HepG2 (cell line): Measurements from ENCODE around the gene ABCC1. TPM values are rescaled to one million over a fixed set of nuclear protein-coding genes. Genes with fewer than 3 reads are reported as not detected.

Experiments used
- ATAC-seq: fragments of 200-7000 bp; cut with Tn5 transposase; 3 replicates; pipeline ENCODE4 v1.9.1; 2020; ENCODE audit warnings: mild to moderate bottlenecking, moderate library complexity
- BruUV-seq: library from RNA; stranded (reverse); fragments of 400-500 nt; replicated peaks from 2 replicates; lab custom pipeline; 2021; lab: Mats Ljungman, UMichigan
- CTCF ChIA-PET: fragments of 300-600 bp; formaldehyde crosslinking; extraction: SDS; loops from one replicate; lab custom pipeline; 2021; ENCODE audit warnings: low total read pairs, inconsistent platforms, low intra/inter-chr PET ratio; lab: Yijun Ruan, JAX
- POLR2A ChIA-PET: fragments of 350-600 bp; sonication (Branson Sonifier 250); formaldehyde crosslinking; loops from one replicate; lab custom pipeline; 2020; ENCODE audit warnings: antibody characterized with exemption, inconsistent platforms; lab: Yijun Ruan, JAX
- DNase-seq: peaks from one replicate; pipeline ENCODE4 v3.0.0-alpha.2; 2015; ENCODE audit warnings: low spot score
- FAIRE-seq: peaks from 3 replicates; lab custom pipeline; 2011; peaks lifted over from hg19 to GRCh38; lab: Jason Lieb, UNC
- H2AFZ ChIP-seq: one replicate; pipeline ENCODE4 v1.6.1; 2011; ENCODE audit warnings: low read length, inconsistent platforms
- H3K27ac ChIP-seq: fragments of 300-600 bp; 3 replicates; pipeline ENCODE4 v1.8.0; 2011; ENCODE audit warnings: mixed run types, mild to moderate bottlenecking, mixed read lengths, low read length, inconsistent platforms; ENCODE audit not compliant: insufficient read depth; ENCODE audit errors: extremely low read length
- H3K27me3 ChIP-seq, 2 experiments: fragments of 200-600 bp in 1 of 2; 2 replicates in 1 of 2; 3 replicates in 1 of 2; pipeline versions ENCODE4 v1.6.0 to v1.8.0; 2011; ENCODE audit warnings: low read length in 2 of 2, mild to moderate bottlenecking in 2 of 2, moderate library complexity in 2 of 2, inconsistent platforms in 1 of 2; ENCODE audit not compliant: insufficient read depth in 2 of 2, control insufficient read depth in 1 of 2
- H3K36me3 ChIP-seq, 2 experiments: fragments of 200-600 bp in 1 of 2; replicated peaks in 1 of 2; 2 replicates in 1 of 2; 3 replicates in 1 of 2; pipeline versions ENCODE4 v1.5.1 to v1.8.0; 2011; ENCODE audit warnings: low read length in 2 of 2, inconsistent platforms in 1 of 2; ENCODE audit not compliant: insufficient read depth in 2 of 2, control insufficient read depth in 1 of 2
- H3K4me1 ChIP-seq: 2 replicates; pipeline ENCODE4 v1.5.1; 2012; ENCODE audit warnings: low read length, inconsistent platforms; ENCODE audit not compliant: insufficient read depth
- H3K4me2 ChIP-seq: 2 replicates; pipeline ENCODE4 v1.6.0; 2011; ENCODE audit warnings: low read depth, low read length, inconsistent platforms
- H3K4me3 ChIP-seq, 3 experiments: fragments of 200-600 bp in 1 of 3; sonication (generic), shearing (Covaris generic) in 1 of 3; replicated peaks in 1 of 3; 2 replicates each; pipeline ENCODE4 v1.5.1; 2011 to 2016; ENCODE audit warnings: low read length in 3 of 3, inconsistent platforms in 2 of 3, low read depth in 2 of 3, mild to moderate bottlenecking in 2 of 3, control low read depth in 1 of 3, mixed read lengths in 1 of 3; ENCODE audit not compliant: insufficient read depth in 1 of 3
- H3K79me2 ChIP-seq: one replicate; pipeline ENCODE4 v1.6.1; 2011; ENCODE audit warnings: low read length, inconsistent platforms; ENCODE audit not compliant: insufficient read depth
- H3K9ac ChIP-seq: 2 replicates; pipeline ENCODE4 v1.6.0; 2011; ENCODE audit warnings: mild to moderate bottlenecking, low read depth, low read length, inconsistent platforms; ENCODE audit not compliant: insufficient read depth
- H3K9me3 ChIP-seq: 2 replicates; pipeline ENCODE4 v1.5.1; 2012; ENCODE audit warnings: mild to moderate bottlenecking, low read length
- H4K20me1 ChIP-seq: 2 replicates; pipeline ENCODE4 v1.6.0; 2011; ENCODE audit warnings: inconsistent platforms, mild to moderate bottlenecking, low read length, moderate library complexity; ENCODE audit not compliant: insufficient read depth
- BCL3 ChIP-seq: sonication (generic); formaldehyde crosslinking; IDR thresholded peaks from 2 replicates; pipeline ENCODE4 v1.5.1; 2020; ENCODE audit warnings: mild to moderate bottlenecking, missing genetic modification reagents, moderate library complexity
- HHEX ChIP-seq: IDR thresholded peaks from 2 replicates; pipeline ENCODE4 v1.6.1; 2016; ENCODE audit warnings: control low read depth
- KAT2B ChIP-seq: fragments of 150-350 bp; IDR thresholded peaks from 2 replicates; pipeline ENCODE4 v1.6.1; 2014; ENCODE audit warnings: low read depth, low read length, borderline replicate concordance
- TARDBP ChIP-seq: sonication (generic); formaldehyde crosslinking; IDR thresholded peaks from 2 replicates; pipeline ENCODE4 v1.8.0; 2022; ENCODE audit warnings: mild to moderate bottlenecking, missing genetic modification reagents
- ZNF205 ChIP-seq: IDR thresholded peaks from 2 replicates; pipeline ENCODE4 v1.6.1; 2018; ENCODE audit warnings: missing biosample characterization, missing genetic modification reagents
- ZNF232 ChIP-seq: sonication (generic); formaldehyde crosslinking; IDR thresholded peaks from 2 replicates; pipeline ENCODE4 v1.4.0; 2020; ENCODE audit warnings: missing genetic modification reagents, borderline replicate concordance
- ZNF501 ChIP-seq: sonication (generic); formaldehyde crosslinking; IDR thresholded peaks from 2 replicates; pipeline ENCODE4 v1.5.1; 2020; ENCODE audit warnings: mild to moderate bottlenecking, moderate library complexity, missing genetic modification reagents
- ZNF546 ChIP-seq: sonication (generic); formaldehyde crosslinking; conservative IDR thresholded peaks from 2 replicates; pipeline ENCODE4 v1.8.1; 2023; ENCODE audit warnings: mild to moderate bottlenecking, missing genetic modification reagents
- in situ Hi-C: cut with HindIII; loops from 2 replicates; pipeline ENCODE4 v1.10.0; 2017; ENCODE audit warnings: low pct_unique_long_range_greater_than_20kb; ENCODE audit not compliant: extremely low pct_ligation_motif_present
- intact Hi-C: fragments of 100-400 bp; cut with micrococcal nuclease; formaldehyde crosslinking; loops from one replicate; pipeline ENCODE4 v1.10.0; 2022; ENCODE audit not compliant: unreplicated experiment
- polyA plus RNA-seq, 8 experiments: library from polyadenylated mRNA; depleted of rRNA in 3 of 8; stranded (reverse) in 7 of 8; unstranded in 1 of 8; fragments of >200 nt; fragmentation: Illumina TruSeq in 4 of 8; extraction: Trizol in 4 of 8; gene quantifications; 2 replicates each; pipeline versions ENCODE4 v1.2.1 to v1.2.3, GENCODE V29; 2011 to 2016; ENCODE audit warnings: low read depth in 4 of 8, missing spikeins in 1 of 8, mixed read lengths in 1 of 8; ENCODE audit not compliant: insufficient read depth in 1 of 8
- total RNA-seq, 5 experiments: library from RNA; depleted of rRNA; stranded (reverse); fragments of >200 nt; fragmentation: Illumina TruSeq; extraction: Trizol; gene quantifications; 2 replicates each; pipeline ENCODE4 v1.2.3, GENCODE V29; 2016; ENCODE audit warnings: low read depth in 1 of 5
- TF ChIP-seq, protein P1 (sequence below): sonication (generic); formaldehyde crosslinking; IDR thresholded peaks from 2 replicates; pipeline ENCODE4 v1.8.0; 2022; ENCODE audit warnings: missing genetic modification reagents, low read depth, mild to moderate bottlenecking, borderline replicate concordance
- TF ChIP-seq, protein P2 (sequence below): sonication (generic); formaldehyde crosslinking; IDR thresholded peaks from 2 replicates; pipeline ENCODE4 v1.4.0; 2020; ENCODE audit warnings: low read depth, missing genetic modification reagents
- TF ChIP-seq, protein P3 (sequence below): sonication (generic); formaldehyde crosslinking; IDR thresholded peaks from 2 replicates; pipeline ENCODE4 v1.5.1; 2020; ENCODE audit warnings: missing genetic modification reagents, mild to moderate bottlenecking, borderline replicate concordance
- TF ChIP-seq, protein P4 (sequence below): IDR thresholded peaks from 2 replicates; pipeline ENCODE4 v1.6.1; 2018; ENCODE audit warnings: missing genetic modification reagents

The ABCC1 gene
- total and polyA plus RNA-seq, 2 of the 13 experiments (the other 11 are each of a cell fraction or from before 2014, with no cell fraction given), result 13.0 to 30.6 TPM

DNA sequence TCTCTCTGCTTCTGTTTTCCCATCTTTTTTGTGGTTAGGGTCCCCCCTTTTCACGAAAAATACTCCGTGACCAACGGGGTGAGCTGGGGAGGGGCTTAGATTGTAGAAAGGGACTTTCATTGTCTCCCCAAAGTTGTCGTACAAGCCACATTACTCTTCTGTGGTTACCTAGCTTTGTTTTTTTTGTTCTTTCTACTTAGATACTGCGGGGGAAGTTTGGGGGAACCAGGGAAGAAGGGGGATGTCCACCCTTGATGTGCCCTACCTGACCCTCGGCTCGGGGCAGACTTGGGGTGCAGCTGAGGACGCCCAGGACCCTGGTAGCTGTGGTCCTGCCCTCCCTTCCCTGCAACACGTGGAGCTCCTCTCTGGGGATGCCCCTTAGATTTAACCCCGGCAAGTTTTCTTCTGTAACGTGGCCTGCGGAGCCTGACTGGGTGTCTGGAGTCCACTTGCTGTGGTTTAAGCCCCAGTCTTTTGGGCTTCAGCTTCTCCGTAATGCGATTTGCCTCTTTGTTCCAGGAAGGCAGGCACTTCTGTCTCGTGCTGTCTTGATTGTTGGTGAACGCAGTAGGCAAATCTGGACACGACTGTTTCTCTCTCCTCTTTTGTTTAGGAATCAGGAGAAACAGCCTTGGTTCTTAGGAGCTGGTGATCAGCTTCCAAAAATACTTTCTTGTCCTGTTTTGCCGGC, 892 bp downstream of the ABCC1 start (continued):
- TF ChIP-seq, protein P1, sequence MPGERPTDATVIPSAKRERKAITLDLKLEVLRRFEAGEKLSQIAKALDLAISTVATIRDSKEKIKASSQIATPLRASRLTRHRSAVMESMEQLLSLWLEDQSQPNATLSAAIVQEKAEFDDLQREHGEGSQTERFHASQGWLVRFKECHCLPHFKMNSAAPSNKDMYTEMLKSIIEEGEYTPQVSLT (CRISPR knock-in tag), result no peak

- no peak for ATAC-seq
- no TSS peak for BruUV-seq
- no peak overlapping the region for H2AFZ ChIP-seq
- peak overlapping the region; percentile 84 for H3K9ac ChIP-seq
- ChIA-PET POLR2A (interaction anchor here (0.8 to 2.7 kb wide), 6 partner anchors 9 to 78 kb away, joined by 3 to 14 read pairs (median 4); partner anchors contain the start of gene CEP20), CTCF (no interaction called here)
- peaks cover 40% of the 10 kb centered on the region for H4K20me1 ChIP-seq
- in situ Hi-C loops (no loop called here), intact Hi-C loops (loop anchor here (5.0 kb wide), 1 partner anchor 46 kb away; no protein-coding TSS in a partner anchor)
- no peaks in the 10 kb centered on the region for H3K9me3 ChIP-seq
- peaks cover 0 to 2% of the 10 kb centered on the region in 2 experiments; a peak in 2 of 5 replicates for H3K36me3 ChIP-seq
- no peak for FAIRE-seq
- H3K4me2 ChIP-seq, result peak overlapping the region; percentile 83
- H3K27me3 ChIP-seq, result no peaks in the 10 kb centered on the region; a peak in 1 of 5 replicates
- H3K4me1 ChIP-seq, result peaks cover 72% of the 10 kb centered on the region
- peak overlapping the region; percentile 90 to 94 (median 94) for H3K4me3 ChIP-seq
- H3K27ac ChIP-seq, result peak overlapping the region; percentile 11
- no peak for DNase-seq
- peaks cover 63% of the 10 kb centered on the region for H3K79me2 ChIP-seq
- TF ChIP-seq BCL3 (CRISPR knock-in tag), result 0 out of 2 replicates have a peak, but pooled peaks have one; percentile 19
- TF ChIP-seq ZNF205 (CRISPR knock-in tag), result peak; percentile 12; the same call in 1 of the 2 replicates
- no peak for TF ChIP-seq HHEX (CRISPR knock-in tag)
- TF ChIP-seq, protein P2, sequence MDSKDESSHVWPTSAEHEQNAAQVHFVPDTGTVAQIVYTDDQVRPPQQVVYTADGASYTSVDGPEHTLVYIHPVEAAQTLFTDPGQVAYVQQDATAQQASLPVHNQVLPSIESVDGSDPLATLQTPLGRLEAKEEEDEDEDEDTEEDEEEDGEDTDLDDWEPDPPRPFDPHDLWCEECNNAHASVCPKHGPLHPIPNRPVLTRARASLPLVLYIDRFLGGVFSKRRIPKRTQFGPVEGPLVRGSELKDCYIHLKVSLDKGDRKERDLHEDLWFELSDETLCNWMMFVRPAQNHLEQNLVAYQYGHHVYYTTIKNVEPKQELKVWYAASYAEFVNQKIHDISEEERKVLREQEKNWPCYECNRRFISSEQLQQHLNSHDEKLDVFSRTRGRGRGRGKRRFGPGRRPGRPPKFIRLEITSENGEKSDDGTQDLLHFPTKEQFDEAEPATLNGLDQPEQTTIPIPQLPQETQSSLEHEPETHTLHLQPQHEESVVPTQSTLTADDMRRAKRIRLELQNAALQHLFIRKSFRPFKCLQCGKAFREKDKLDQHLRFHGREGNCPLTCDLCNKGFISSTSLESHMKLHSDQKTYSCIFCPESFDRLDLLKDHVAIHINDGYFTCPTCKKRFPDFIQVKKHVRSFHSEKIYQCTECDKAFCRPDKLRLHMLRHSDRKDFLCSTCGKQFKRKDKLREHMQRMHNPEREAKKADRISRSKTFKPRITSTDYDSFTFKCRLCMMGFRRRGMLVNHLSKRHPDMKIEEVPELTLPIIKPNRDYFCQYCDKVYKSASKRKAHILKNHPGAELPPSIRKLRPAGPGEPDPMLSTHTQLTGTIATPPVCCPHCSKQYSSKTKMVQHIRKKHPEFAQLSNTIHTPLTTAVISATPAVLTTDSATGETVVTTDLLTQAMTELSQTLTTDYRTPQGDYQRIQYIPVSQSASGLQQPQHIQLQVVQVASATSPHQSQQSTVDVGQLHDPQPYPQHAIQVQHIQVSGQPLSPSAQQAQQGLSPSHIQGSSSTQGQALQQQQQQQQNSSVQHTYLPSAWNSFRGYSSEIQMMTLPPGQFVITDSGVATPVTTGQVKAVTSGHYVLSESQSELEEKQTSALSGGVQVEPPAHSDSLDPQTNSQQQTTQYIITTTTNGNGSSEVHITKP (CRISPR knock-in tag), result no peak
- no peak for TF ChIP-seq ZNF232 (CRISPR knock-in tag)
- TF ChIP-seq ZNF501 (CRISPR knock-in tag), result no peak
- TF ChIP-seq TARDBP, result peak; percentile 46; the same call in 1 of the 2 replicates
- TF ChIP-seq, protein P3, sequence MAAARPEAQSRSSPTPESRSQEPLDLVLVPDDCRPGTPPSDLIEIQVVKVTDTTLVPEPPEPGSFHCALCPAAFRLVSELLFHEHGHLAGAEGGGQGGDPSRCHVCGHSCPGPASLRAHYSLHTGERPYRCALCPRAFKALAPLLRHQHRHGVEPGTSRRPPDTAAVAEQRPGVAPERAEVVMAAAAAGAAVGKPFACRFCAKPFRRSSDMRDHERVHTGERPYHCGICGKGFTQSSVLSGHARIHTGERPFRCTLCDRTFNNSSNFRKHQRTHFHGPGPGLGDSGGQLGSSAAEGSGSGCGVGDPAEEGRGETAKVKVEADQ (CRISPR knock-in tag), result no peak
- TF ChIP-seq, protein P4, sequence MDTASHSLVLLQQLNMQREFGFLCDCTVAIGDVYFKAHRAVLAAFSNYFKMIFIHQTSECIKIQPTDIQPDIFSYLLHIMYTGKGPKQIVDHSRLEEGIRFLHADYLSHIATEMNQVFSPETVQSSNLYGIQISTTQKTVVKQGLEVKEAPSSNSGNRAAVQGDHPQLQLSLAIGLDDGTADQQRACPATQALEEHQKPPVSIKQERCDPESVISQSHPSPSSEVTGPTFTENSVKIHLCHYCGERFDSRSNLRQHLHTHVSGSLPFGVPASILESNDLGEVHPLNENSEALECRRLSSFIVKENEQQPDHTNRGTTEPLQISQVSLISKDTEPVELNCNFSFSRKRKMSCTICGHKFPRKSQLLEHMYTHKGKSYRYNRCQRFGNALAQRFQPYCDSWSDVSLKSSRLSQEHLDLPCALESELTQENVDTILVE (CRISPR knock-in tag), result no peak
- no peak for TF ChIP-seq KAT2B
- TF ChIP-seq ZNF546, result no peak
Observed at GRCh38 chr16:15950869-15951268, 1.5 kb downstream of the ABCC1 start.
